Measurements from ENCODE around the gene MDFI. TPM values are rescaled to one million over a fixed set of nuclear protein-coding genes. Genes with fewer than 3 reads are reported as not detected.

Gene MDFI
- polyA plus RNA-seq, 1 of the 3 experiments (the other 2 are of a cell fraction) = 7.0 TPM

GRCh38 chr6:41599852-41600445, 38.3 kb upstream of the MDFI start:
- WGBS (ENCODE audit: low lambda C conversion rate) = 98% methylated on average over 11 of the region's 14 CpGs

GRCh38 chr6:41600499-41601247, 37.6 kb upstream of the MDFI start:
- Histone ChIP-seq H4K20me1 (ENCODE audit: insufficient read depth) (no peaks in the 10 kb centered on the region), H3K4me3 (ENCODE audit: low read depth in 2 of 2, low read length in 1 of 2) (no peak overlapping the region), H3K9me3 (no peaks in the 10 kb centered on the region), H3K27ac (ENCODE audit: low read depth in 2 of 2, low read length in 1 of 2) (no peak overlapping the region), H3K36me3 (replicated peaks in 1 of 2; ENCODE audit: control insufficient read depth in 1 of 2, insufficient read depth in 2 of 2, low read length in 1 of 2) (peaks cover 0 to 4% of the 10 kb centered on the region in 2 experiments), H2AFZ (ENCODE audit: low read depth) (no peak overlapping the region), H3K79me2 (ENCODE audit: insufficient read depth) (no peaks in the 10 kb centered on the region), H3K9me2 (no peaks in the 10 kb centered on the region), H3F3A (replicated peaks; ENCODE audit: insufficient read depth) (no peaks in the 10 kb centered on the region), H3K9ac (no peak overlapping the region), H3K4me1 (ENCODE audit: control insufficient read depth in 1 of 2, insufficient read depth in 2 of 2, low read depth in 1 of 2, low read length in 1 of 2) (peaks cover 0 to 7% of the 10 kb centered on the region in 2 experiments; a peak in 1 of 4 replicates), H3K4me2 (no peak overlapping the region), H3K27me3 (ENCODE audit: insufficient read depth) (no peaks in the 10 kb centered on the region)
- TF ChIP-seq TEAD4 (IDR thresholded peaks at IDR 0.05; ENCODE audit: borderline replicate concordance, insufficient read depth) (no peak), TCF12 (IDR thresholded peaks at IDR 0.05) (no peak), EP300 (IDR thresholded peaks at IDR 0.05; ENCODE audit: borderline replicate concordance in 1 of 2, low read depth in 1 of 2, low read length in 1 of 2) (no peak), FOXJ3 (CRISPR knock-in tag; IDR thresholded peaks at IDR 0.05) (no peak), ELF1 (IDR thresholded peaks at IDR 0.05) (no peak), SMC3 (IDR thresholded peaks at IDR 0.05; ENCODE audit: low read depth, low read length) (no peak)
- ChIA-PET POLR2A (no interaction called here), CTCF (interaction anchor here (0.6 to 20.7 kb wide), 11 partner anchors 8 to 231 kb away, joined by 3 to 504 read pairs (median 3); partner anchors contain the start of gene TOMM6)
- 87% methylated on average over 9 of the region's 22 CpGs for WGBS (ENCODE audit: low lambda C conversion rate)
- DNase-seq = no peak

More at GRCh38 chr6:41599852-41600445, 38.3 kb upstream of the MDFI start:
- ChIA-PET CTCF (interaction anchor here (1.4 to 20.7 kb wide), 4 partner anchors 71 to 230 kb away, joined by 3 to 504 read pairs (median 77); no protein-coding TSS in a partner anchor), POLR2A (no interaction called here)
- Histone ChIP-seq H3K4me2 (no peak overlapping the region), H3K9ac (no peak overlapping the region), H3K27ac (ENCODE audit: low read depth in 2 of 2, low read length in 1 of 2) (no peak overlapping the region), H2AFZ (ENCODE audit: low read depth) (no peak overlapping the region), H3K4me3 (ENCODE audit: low read depth in 2 of 2, low read length in 1 of 2) (no peak overlapping the region), H3K36me3 (replicated peaks in 1 of 2; ENCODE audit: control insufficient read depth in 1 of 2, insufficient read depth in 2 of 2, low read length in 1 of 2) (peaks cover 0 to 4% of the 10 kb centered on the region in 2 experiments), H3K9me2 (no peaks in the 10 kb centered on the region), H3K4me1 (ENCODE audit: control insufficient read depth in 1 of 2, insufficient read depth in 2 of 2, low read depth in 1 of 2, low read length in 1 of 2) (peaks cover 0 to 8% of the 10 kb centered on the region in 2 experiments; a peak in 1 of 4 replicates), H3K79me2 (ENCODE audit: insufficient read depth) (no peaks in the 10 kb centered on the region), H3K9me3 (no peaks in the 10 kb centered on the region), H3K27me3 (ENCODE audit: insufficient read depth) (no peaks in the 10 kb centered on the region), H4K20me1 (ENCODE audit: insufficient read depth) (no peaks in the 10 kb centered on the region), H3F3A (replicated peaks; ENCODE audit: insufficient read depth) (no peaks in the 10 kb centered on the region)
- no peak for DNase-seq
- TF ChIP-seq, protein P1, sequence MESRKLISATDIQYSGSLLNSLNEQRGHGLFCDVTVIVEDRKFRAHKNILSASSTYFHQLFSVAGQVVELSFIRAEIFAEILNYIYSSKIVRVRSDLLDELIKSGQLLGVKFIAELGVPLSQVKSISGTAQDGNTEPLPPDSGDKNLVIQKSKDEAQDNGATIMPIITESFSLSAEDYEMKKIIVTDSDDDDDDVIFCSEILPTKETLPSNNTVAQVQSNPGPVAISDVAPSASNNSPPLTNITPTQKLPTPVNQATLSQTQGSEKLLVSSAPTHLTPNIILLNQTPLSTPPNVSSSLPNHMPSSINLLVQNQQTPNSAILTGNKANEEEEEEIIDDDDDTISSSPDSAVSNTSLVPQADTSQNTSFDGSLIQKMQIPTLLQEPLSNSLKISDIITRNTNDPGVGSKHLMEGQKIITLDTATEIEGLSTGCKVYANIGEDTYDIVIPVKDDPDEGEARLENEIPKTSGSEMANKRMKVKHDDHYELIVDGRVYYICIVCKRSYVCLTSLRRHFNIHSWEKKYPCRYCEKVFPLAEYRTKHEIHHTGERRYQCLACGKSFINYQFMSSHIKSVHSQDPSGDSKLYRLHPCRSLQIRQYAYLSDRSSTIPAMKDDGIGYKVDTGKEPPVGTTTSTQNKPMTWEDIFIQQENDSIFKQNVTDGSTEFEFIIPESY (IDR thresholded peaks at IDR 0.05; ENCODE audit: borderline replicate concordance, low read depth) = no peak
- TF ChIP-seq EP300 (IDR thresholded peaks at IDR 0.05; ENCODE audit: borderline replicate concordance in 1 of 2, low read depth in 1 of 2, low read length in 1 of 2) = no peak
- no peak for TF ChIP-seq GABPA (IDR thresholded peaks at IDR 0.05; ENCODE audit: low read depth)
- TF ChIP-seq TAF1 (IDR thresholded peaks at IDR 0.05; ENCODE audit: borderline replicate concordance, low read depth, low read length) = no peak
- no peak for TF ChIP-seq RXRA (IDR thresholded peaks at IDR 0.05; ENCODE audit: borderline replicate concordance, low read depth)
- no peak for TF ChIP-seq SMC3 (IDR thresholded peaks at IDR 0.05; ENCODE audit: low read depth, low read length)
- no peak for TF ChIP-seq ELF1 (IDR thresholded peaks at IDR 0.05)
- no peak for TF ChIP-seq MAX (IDR thresholded peaks at IDR 0.05; ENCODE audit: low read depth)
- TF ChIP-seq, protein P2, sequence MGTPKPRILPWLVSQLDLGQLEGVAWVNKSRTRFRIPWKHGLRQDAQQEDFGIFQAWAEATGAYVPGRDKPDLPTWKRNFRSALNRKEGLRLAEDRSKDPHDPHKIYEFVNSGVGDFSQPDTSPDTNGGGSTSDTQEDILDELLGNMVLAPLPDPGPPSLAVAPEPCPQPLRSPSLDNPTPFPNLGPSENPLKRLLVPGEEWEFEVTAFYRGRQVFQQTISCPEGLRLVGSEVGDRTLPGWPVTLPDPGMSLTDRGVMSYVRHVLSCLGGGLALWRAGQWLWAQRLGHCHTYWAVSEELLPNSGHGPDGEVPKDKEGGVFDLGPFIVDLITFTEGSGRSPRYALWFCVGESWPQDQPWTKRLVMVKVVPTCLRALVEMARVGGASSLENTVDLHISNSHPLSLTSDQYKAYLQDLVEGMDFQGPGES (IDR thresholded peaks at IDR 0.05; ENCODE audit: low read depth, low read length) = no peak
- no peak for TF ChIP-seq CHD2 (IDR thresholded peaks at IDR 0.05; ENCODE audit: low read length, partially characterized antibody)
- no peak for TF ChIP-seq POLR2AphosphoS5 (IDR thresholded peaks at IDR 0.05; ENCODE audit: low read depth, low read length)
- no peak for TF ChIP-seq RAD21 (IDR thresholded peaks at IDR 0.05; ENCODE audit: low read length)

Data from SK-N-SH (cell line).